NCI-H2196 treated with DMSO at 0.1 percent for 48 hours (cell line): Measurements from ENCODE around the gene PHLDA2.

Experiments
- DNase-seq: peaks from one replicate; lab custom pipeline; 2025; ENCODE audit not compliant: unreplicated experiment; lab: John Stamatoyannopoulos, UW

Gene PHLDA2

GRCh38 chr11:2883979-2884815 is 45.0 kb downstream of the PHLDA2 start:
- no peak for DNase-seq

- no peak for DNase-seq
These were observed 45.6 kb downstream of the PHLDA2 start for GRCh38 chr11:2883640-2883978.

- no peak for DNase-seq
These were observed 46.7 kb downstream of the PHLDA2 start for GRCh38 chr11:2882396-2883110.

GRCh38 chr11:2881981-2882375 is 47.2 kb downstream of the PHLDA2 start:
- no peak for DNase-seq

- DNase-seq = no peak
These were observed 47.9 kb downstream of the PHLDA2 start for GRCh38 chr11:2881076-2881980.

GRCh38 chr11:2880646-2881045 is 48.6 kb downstream of the PHLDA2 start:
- DNase-seq = no peak

- no peak for DNase-seq
These were observed 50.4 kb downstream of the PHLDA2 start for GRCh38 chr11:2878782-2879181.
